DND-41 (cell line): Measurements from ENCODE around the gene TMEM245.

Source experiments
- ATAC-seq: fragments of 200-7000 bp; cut with Tn5 transposase; 3 replicates; pipeline ENCODE4 v1.9.1; 2021; ENCODE audit warnings: low read depth; ENCODE audit not compliant: insufficient read depth
- DNase-seq: peaks from one replicate; pipeline ENCODE4 v3.0.0-alpha.2; 2020
- H2AFZ ChIP-seq: 2 replicates; pipeline ENCODE4 v1.6.0; 2012; ENCODE audit warnings: low read depth, low read length
- H3K27ac ChIP-seq: 2 replicates; pipeline ENCODE4 v1.5.1; 2012; ENCODE audit warnings: low read length, inconsistent platforms
- H3K27me3 ChIP-seq: fragments of 200-600 bp; sonication (generic); 2 replicates; pipeline ENCODE4 v1.6.0; 2012; ENCODE audit warnings: low read length, mild to moderate bottlenecking, inconsistent platforms; ENCODE audit not compliant: insufficient read depth, poor library complexity
- H3K36me3 ChIP-seq: 2 replicates; pipeline ENCODE4 v1.5.1; 2012; ENCODE audit warnings: low read length, inconsistent platforms; ENCODE audit not compliant: insufficient read depth
- H3K4me1 ChIP-seq: 2 replicates; pipeline ENCODE4 v1.5.1; 2012; ENCODE audit warnings: mild to moderate bottlenecking, low read length; ENCODE audit not compliant: insufficient read depth
- H3K4me2 ChIP-seq: 2 replicates; pipeline ENCODE4 v1.6.0; 2012; ENCODE audit warnings: mild to moderate bottlenecking, moderate library complexity, low read length, inconsistent platforms; ENCODE audit not compliant: insufficient read depth
- H3K4me3 ChIP-seq, 2 experiments: fragments of 200-600 bp in 1 of 2; shearing (Covaris generic) in 1 of 2; 2 replicates each; pipeline ENCODE4 v1.5.1; 2012 to 2016; ENCODE audit warnings: inconsistent platforms in 2 of 2, low read length in 2 of 2, mild to moderate bottlenecking in 2 of 2, low read depth in 1 of 2, moderate library complexity in 1 of 2
- H3K79me2 ChIP-seq: 2 replicates; pipeline ENCODE4 v1.6.0; 2012; ENCODE audit warnings: low read length, inconsistent platforms; ENCODE audit not compliant: insufficient read depth
- H3K9ac ChIP-seq: 2 replicates; pipeline ENCODE4 v1.6.0; 2012; ENCODE audit warnings: low read depth, mild to moderate bottlenecking, inconsistent platforms, low read length, moderate library complexity
- H3K9me3 ChIP-seq: 2 replicates; pipeline ENCODE4 v1.5.1; 2012; ENCODE audit warnings: low read length, moderate library complexity, mild to moderate bottlenecking, inconsistent platforms; ENCODE audit not compliant: insufficient read depth, severe bottlenecking
- H4K20me1 ChIP-seq: 2 replicates; pipeline ENCODE4 v1.6.0; 2012; ENCODE audit warnings: low read length; ENCODE audit not compliant: insufficient read depth
- EZH2 ChIP-seq: IDR thresholded peaks from 3 replicates; pipeline ENCODE4 v1.6.1; 2012; ENCODE audit warnings: borderline replicate concordance, low read depth, mild to moderate bottlenecking, moderate library complexity, low read length, inconsistent platforms; ENCODE audit not compliant: severe bottlenecking
- TF ChIP-seq, protein P1 (sequence below): IDR thresholded peaks from 2 replicates; pipeline ENCODE4 v1.5.1; 2012; ENCODE audit warnings: borderline replicate concordance, low read length, moderate library complexity, mild to moderate bottlenecking; ENCODE audit not compliant: poor library complexity, severe bottlenecking; ENCODE audit errors: extremely low read depth

Gene TMEM245

DNA sequence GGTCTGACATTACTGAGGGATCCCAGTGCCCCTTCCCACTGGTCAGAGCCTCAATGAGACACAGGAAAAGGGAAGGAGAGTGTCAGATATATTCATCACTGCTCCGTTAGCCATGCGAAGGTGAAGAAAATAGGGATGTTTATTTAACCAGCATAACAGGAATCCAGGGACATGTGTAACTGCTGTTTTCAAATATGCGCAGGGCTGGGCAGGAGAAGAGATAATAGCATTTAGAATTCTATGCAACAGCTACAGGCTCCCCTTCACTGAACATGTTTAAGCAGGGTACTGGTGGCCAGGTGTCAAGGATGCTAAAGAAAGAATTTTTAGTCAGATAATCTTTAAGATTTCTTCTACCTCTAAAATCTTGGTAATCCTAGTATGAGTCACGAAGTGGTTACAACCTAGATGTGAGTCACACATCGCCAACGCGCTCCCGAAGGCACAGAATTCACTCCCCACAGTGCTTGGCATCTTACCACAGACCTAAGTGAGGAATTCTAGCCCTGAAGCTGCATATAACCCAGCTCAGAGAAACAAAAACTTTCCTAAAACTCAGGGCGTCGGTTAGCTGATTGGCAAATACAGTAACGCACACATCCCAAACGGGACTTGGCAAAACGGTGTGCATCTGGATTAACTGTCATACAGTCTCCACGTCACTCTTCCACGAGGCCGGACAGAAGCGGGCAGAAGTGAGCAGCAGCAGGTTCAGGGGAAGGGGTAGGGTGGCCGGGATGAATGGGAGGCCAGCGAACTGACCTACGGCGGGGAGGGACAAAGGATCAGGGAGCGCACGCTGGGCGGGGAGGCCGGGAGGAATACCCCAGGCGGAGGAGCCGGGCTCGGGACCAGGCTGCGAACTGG, 107.5 kb downstream of the TMEM245 start:
- Histone ChIP-seq H3K27me3 (no peaks in the 10 kb centered on the region), H3K4me2 (peak overlapping the region; percentile 80), H3K4me1 (peaks cover 25% of the 10 kb centered on the region), H3K27ac (peak overlapping the region; percentile 50; the same call in 1 of the 2 replicates), H4K20me1 (peaks cover 11% of the 10 kb centered on the region; the same call in 1 of the 2 replicates), H3K4me3 (peak overlapping the region; percentile 27 to 72; a peak in 3 of 4 replicates), H3K79me2 (peaks cover 33% of the 10 kb centered on the region), H2AFZ (peak overlapping the region; percentile 49), H3K36me3 (peaks cover 5% of the 10 kb centered on the region; the same call in 1 of the 2 replicates), H3K9me3 (no peaks in the 10 kb centered on the region), H3K9ac (peak overlapping the region; percentile 80)
- ATAC-seq, result peak; percentile 18
- TF ChIP-seq, protein P1, sequence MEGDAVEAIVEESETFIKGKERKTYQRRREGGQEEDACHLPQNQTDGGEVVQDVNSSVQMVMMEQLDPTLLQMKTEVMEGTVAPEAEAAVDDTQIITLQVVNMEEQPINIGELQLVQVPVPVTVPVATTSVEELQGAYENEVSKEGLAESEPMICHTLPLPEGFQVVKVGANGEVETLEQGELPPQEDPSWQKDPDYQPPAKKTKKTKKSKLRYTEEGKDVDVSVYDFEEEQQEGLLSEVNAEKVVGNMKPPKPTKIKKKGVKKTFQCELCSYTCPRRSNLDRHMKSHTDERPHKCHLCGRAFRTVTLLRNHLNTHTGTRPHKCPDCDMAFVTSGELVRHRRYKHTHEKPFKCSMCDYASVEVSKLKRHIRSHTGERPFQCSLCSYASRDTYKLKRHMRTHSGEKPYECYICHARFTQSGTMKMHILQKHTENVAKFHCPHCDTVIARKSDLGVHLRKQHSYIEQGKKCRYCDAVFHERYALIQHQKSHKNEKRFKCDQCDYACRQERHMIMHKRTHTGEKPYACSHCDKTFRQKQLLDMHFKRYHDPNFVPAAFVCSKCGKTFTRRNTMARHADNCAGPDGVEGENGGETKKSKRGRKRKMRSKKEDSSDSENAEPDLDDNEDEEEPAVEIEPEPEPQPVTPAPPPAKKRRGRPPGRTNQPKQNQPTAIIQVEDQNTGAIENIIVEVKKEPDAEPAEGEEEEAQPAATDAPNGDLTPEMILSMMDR, result no peak
- no peak for TF ChIP-seq EZH2
- peak; percentile 15 for DNase-seq

DNA sequence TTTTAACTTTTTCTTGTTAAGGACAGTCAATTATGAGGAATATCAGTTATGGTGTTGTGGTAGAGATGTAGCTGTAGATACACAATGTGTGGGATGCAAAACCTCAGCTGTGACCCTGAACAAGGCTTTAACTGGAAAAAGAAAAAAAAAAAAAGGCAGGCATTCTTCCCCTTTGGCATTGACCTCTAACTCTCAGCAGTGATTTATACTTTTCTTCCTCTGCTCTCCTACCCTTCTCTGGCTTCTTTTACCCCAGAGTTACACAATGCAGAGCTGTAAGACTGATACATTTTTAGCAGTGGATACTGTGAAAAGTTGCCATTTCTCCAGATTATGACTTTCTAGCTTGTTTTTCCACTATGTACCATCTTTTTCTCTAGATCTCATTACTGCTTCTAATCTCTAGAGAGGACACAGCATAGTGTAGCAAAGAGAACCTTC, 108.5 kb downstream of the TMEM245 start:
- Histone ChIP-seq H3K9ac (peak overlapping the region; percentile 80; the same call in 1 of the 2 replicates), H3K27me3 (no peaks in the 10 kb centered on the region), H2AFZ (no peak overlapping the region), H3K9me3 (no peaks in the 10 kb centered on the region), H4K20me1 (peaks cover 11% of the 10 kb centered on the region; the same call in 1 of the 2 replicates), H3K4me3 (no peak overlapping the region), H3K36me3 (no peaks in the 10 kb centered on the region), H3K4me2 (peak overlapping the region; percentile 80; the same call in 1 of the 2 replicates), H3K79me2 (peaks cover 39% of the 10 kb centered on the region), H3K27ac (no peak overlapping the region), H3K4me1 (peaks cover 25% of the 10 kb centered on the region)
- no peak for TF ChIP-seq EZH2
- ATAC-seq, result no peak
- DNase-seq, result no peak

DNA sequence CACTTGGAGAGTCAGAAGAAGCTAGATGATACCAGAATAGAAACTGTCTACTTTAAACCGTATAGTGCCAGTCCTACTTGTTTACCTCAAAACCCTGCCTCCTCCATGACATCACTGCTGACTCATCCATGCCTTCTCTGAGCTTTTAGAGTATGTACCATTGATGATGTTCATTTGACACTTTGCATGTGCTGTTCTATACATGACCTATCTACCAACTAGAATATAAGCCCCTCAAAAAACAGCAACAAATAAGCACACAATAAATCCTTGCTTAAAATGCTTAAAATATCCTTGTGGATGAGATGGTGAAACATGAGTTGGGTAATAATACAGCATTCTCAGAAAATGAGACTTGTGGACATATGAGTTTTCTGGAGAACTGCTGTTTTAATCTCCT, 109.0 kb downstream of the TMEM245 start:
- H3K79me2 ChIP-seq, result peaks cover 41% of the 10 kb centered on the region
- H3K4me2 ChIP-seq, result no peak overlapping the region
- H3K4me3 ChIP-seq, result no peak overlapping the region
- no peaks in the 10 kb centered on the region for H3K27me3 ChIP-seq
- peaks cover 11% of the 10 kb centered on the region; the same call in 1 of the 2 replicates for H4K20me1 ChIP-seq
- peaks cover 25% of the 10 kb centered on the region for H3K4me1 ChIP-seq
- H3K36me3 ChIP-seq, result no peaks in the 10 kb centered on the region
- no peak overlapping the region for H3K27ac ChIP-seq
- TF ChIP-seq, protein P1, result no peak
- no peak for TF ChIP-seq EZH2
- no peak overlapping the region for H2AFZ ChIP-seq
- ATAC-seq, result no peak
- no peak overlapping the region for H3K9ac ChIP-seq
- no peaks in the 10 kb centered on the region for H3K9me3 ChIP-seq
- DNase-seq, result no peak

DNA sequence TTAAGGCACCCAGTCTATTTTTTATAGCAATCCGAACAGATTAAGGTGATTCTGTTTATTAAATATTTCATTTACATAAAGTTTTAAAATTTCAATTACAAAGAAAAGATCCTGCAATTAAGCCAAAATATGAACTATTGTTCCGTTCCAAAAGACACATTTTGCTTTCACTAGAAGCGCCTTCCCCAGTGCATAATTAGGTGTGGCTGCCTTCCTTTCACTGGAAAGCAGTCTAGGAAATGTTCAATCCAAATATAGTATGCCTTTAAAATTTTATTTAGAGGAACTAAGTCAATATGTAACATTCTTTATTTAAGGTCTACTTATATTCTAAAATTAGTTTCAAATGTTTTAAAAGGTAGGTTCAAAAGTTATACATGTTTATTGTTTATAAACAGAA, 114.1 kb downstream of the TMEM245 start:
- H3K4me3 ChIP-seq, result no peak overlapping the region
- TF ChIP-seq, protein P1, result no peak
- TF ChIP-seq EZH2, result no peak
- no peak overlapping the region for H3K9ac ChIP-seq
- no peak overlapping the region for H3K4me2 ChIP-seq
- H3K79me2 ChIP-seq, result peaks cover 33% of the 10 kb centered on the region
- H2AFZ ChIP-seq, result no peak overlapping the region
- ATAC-seq (no peak), DNase-seq (no peak)
- peaks cover 11% of the 10 kb centered on the region for H3K9me3 ChIP-seq
- H4K20me1 ChIP-seq, result peaks cover 6% of the 10 kb centered on the region; the same call in 1 of the 2 replicates
- no peaks in the 10 kb centered on the region for H3K27me3 ChIP-seq
- peaks cover under 1% of the 10 kb centered on the region; the same call in 1 of the 2 replicates for H3K4me1 ChIP-seq
- H3K36me3 ChIP-seq, result no peaks in the 10 kb centered on the region
- no peak overlapping the region for H3K27ac ChIP-seq
